DMS 273 (cell line): Measurements from ENCODE around the gene SURF2.
A peak's percentile ranks its signal among the peaks of the same experiment; 100 is the strongest.

Experiments used
- DNase-seq: peaks from one replicate; lab custom pipeline; 2025; ENCODE audit not compliant: unreplicated experiment; lab: John Stamatoyannopoulos, UW

The SURF2 gene

DNA sequence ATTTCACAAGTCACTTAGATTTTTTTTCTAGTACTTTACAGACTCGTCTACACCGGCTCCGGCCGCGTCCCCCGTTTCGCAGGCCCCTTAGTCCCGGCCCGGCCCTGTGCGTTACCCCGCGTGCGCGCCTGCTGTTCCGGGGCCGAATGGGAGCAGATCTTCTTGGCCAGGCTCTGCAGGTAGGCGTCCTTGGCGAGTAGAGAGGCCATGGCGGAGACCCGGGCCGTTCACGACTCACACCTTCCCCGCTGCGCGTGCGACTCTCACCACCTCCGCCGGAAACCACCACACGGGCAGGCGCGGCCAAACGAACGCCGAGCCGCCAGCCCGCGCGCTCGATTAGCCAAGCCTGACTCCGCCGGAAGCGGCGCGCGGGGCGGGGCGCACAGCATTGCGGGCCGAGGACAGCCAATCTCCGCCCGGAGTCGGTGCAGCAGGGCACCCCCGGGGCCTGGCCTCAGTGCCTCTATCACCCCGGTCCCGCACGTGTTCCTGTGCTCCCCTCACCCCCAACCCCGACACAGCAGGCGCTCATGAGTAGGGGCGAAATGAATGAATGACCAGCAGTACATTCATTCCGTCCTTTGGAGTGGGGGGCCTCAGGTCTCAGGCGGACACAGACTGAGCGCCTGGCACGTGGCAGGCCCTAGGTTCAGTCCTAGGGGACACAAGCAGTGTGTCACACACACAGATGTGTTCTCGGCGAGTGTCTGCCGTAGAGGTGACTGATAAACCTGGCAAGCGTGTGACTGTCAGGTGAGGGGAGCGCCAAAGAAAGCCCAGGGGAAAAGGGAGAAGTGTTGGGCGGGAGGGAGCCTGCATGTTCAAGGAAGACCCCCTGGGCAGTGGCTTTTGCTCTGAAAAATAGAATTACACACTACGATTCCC lies 20.2 kb upstream of the SURF2 start, which contains the start of gene SURF6:
TSS of gene SURF6 (minus strand) at position 265 of the 888 bp plus-strand sequence. CDS start at position 209, 56 bp downstream.
- peak; percentile 97 for DNase-seq

DNA sequence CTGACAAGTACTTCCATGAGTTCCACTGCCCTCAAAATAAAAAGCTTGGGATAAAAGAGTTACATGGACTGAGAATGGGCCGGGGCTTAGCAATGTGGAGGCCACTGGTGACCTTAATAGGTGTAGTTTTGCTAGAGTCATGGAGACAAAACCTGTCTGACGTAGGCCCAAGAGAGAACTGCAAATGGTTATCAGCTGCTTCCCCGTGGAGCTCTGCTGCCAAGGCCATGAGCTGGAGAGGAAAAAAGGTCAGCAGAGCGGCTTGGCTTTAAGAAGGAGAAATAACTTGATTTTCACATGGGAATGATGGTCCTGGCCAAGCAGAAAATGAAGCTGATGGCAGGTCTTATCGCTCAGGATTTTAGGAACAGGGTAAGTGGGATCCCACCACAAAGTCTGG lies 16.7 kb upstream of the SURF2 start:
- no peak for DNase-seq

DNA sequence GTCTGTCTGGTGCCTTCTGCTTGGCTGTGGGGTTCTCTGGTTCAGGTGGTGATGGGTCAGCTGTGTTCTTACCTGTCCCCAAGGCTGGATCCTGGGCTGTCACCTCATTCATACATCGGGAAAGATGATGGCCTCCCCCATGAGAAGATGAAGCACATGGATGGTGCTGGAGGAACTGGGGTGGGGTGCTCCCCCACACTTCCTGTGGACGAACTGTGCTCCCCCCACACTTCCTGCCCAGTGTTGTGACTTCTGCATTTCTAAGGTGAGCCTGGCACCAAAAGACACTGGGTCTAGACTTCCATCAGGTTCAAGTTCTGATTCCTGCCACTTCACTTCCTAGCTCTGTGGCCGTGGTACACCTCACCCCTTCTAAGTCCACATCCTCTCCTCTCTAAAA lies 16.1 kb upstream of the SURF2 start:
- DNase-seq = no peak

DNA sequence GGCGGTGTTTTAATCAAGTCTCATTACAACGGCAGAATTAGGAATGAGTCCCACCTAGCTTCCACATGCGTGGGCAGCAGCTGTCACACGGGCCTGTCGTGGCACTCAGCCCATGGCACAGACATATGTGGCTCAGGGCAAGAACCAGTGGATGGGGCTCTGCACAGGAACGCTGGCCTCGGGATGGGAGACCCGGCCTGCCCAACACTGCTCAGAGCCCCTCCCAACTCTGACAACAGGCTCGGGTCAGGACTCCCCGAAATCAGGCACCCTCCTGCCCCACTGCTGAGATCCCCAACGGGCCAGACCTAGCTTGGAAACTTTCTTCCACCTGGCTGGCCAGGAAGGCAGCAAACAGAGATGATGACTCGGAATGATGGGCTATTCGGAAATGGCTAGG lies 15.4 kb upstream of the SURF2 start:
- DNase-seq = no peak

DNA sequence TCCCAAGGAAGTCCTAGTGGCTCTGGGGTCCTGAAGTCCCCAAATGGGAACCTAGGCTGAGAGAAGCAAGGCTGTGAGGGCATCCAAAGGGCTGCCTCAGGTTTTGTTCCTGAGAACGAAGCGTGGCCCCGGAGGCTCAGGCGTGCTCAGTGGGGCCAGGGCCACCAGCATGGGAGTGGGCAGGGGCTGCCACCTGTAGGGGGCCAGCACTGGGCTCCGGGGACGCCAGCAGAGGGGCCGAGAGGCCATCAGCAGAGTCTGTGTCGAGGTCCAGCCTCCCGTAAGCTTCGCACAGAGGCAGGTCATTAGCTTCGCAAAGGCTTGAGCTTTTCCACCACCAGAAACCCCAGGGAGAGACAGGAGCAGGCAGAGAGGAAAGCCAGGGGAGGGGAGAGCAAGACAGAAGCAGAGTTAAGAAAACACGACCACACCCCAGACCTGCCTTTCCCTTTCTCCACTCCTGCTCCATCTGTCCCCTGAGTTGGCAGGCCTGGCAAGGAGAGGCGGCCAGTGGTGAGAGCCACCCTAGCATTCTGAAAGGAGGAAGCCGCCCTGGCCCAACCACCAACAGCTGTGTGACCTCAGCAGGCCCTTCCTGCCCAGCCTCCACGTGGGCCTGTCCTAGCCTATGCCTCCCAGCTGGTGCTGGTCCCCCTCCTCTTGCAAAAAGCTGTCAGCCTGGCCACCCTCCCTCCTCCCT lies 14.8 kb upstream of the SURF2 start:
- peak; percentile 53 for DNase-seq

DNA sequence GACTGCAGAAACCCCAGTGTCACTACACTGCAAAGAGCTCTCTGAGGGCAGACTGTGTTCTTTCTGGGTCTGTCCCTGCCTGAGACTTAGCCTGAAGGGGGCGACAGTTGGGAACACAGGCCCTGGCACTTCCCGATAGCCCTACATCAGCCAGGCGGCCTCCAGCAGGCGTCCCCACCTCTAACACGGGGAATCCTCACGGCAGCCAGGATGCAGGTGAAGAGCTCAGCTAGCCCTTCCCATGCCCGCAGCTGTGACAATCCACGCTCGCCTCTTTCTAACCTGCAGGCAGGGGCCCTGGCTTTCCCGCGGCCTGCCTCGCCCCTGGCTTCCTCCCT lies 14.3 kb upstream of the SURF2 start:
- DNase-seq = peak; percentile 53

DNA sequence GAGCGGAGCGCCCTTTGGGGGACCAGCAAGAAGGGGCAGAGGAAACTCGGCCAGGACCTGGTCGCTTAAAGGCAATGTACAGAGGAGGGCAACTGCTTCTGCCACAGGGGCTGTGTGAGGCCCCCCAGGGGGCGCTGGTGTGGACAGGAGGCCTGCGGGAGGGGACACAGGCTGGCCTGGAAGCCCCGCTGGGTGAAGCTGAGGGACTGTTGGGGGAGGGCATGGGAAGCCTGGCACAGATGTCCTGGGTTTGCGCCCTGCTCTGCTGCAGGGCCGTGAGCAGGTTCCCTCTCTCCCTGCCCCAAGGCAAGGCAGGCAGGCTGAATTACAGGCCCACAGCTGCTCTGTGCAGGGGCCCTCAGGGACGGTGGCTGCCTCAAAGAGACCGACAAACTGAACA lies 13.8 kb upstream of the SURF2 start:
- DNase-seq = peak; percentile 78

DNA sequence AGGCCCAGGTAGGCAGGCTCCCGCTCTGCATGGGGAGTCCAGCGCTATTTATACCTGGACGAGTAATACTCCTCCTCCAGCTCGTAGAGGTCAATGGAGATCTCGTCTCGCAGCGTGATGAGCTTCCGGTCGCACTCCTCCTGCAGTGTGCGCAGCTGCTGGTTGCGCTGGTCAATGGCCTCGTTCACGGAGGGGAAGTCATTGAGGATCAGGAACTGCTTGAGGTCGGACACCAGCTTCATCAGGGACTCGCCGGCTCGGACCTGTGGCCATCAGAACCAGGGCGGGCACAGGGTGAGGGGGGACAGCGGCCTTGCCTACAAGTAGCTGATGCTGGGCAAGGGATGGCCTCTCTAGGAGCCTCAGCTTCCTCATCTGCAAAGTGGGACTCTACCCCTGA lies 12.3 kb upstream of the SURF2 start:
- no peak for DNase-seq

DNA sequence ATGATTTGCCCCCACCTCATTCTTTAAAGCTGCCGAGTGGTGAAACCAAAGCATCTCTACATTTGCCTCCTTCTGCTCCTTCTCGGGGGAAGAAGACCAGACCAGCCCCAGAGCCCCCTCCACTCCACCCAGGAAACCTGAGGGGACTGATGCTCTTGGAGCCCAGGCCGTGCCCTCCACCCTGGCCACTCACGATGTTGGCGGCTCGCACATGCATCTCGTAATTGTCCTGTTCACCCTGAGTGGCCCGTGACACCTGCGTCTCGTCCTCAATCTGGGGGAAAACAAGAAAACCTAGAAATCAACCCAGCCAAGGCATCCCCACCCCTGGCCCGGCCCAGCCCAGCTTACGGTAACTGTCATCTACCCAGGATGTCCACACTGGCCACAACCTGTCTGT lies 11.4 kb upstream of the SURF2 start:
- no peak for DNase-seq

DNA sequence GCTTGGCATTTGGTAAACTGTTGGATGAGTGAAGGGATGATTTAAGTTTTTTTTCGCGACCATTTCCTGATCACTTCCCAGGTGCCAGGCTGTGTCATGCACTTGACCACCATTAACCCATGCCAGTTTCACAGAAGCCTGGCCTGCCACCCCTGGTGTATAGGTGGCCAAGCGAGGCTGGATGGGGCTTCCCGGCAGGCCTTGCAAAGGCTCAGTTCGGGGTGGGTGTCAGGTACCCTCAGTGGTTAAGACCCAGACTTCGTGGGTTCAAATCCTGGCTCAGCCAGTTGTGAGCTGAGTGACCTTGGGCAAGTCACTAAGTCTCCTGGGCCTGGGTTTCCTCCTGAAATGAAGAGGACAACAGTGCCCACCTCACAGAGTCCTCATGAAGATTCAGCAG lies 10.8 kb upstream of the SURF2 start:
- no peak for DNase-seq

DNA sequence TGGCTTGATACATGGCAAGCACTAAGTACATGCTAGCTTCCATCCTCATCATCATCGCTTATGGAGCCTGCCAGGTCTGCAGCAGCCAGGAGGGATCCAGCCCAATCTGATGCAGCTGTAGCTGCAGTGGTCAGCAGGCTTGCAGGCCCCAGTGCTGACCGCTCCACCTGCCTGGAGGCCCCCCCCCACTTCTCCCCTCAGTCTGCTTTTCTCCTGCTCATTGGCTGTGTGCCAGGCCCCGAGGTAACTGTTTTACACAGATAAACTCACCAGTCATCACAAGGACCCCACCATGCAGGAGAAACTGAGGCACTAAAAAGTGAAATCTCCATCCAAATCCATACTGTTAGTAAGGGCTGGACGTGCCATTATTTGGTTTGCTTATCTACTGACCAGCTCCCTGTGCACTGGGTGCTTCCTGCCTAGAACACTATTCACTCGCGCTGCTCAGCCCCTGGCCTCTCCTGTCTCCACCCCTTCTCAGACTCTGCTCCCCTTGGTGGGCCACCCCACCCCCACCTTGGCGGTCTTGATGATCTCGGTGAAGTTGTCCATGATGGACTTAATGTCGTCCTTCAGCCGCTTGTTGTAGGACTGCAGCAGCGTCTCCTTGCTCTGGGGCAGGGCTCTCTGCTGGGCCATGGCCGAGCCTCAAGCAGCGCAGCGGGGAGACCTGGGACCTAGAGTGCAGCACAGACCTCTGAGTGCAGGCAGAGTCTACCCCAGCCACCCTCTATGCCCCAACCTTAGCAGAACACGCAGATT lies 10.1 kb upstream of the SURF2 start:
- no peak for DNase-seq

DNA sequence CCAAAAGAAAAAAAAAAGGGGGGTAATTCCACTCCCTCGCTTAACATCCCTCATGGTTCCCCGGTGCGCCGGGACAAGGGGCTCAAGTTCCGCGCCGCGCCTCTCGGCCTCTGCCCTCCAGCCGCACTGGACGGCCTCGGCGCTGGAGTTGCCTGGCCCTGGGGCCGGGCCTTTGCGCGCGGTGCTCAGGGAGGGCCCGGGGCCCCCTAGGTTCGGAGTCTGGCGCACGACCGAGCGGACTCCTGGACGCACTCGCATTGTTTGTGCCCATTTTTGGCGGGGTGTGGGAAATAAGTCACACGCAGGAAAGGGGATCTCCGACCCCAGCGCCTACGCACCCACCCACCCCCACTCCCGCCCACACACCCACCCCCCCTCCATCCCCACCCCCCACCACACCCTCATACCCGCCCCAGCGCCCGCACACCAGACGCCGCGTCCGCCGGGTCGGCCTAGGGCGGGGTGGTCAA lies 8.8 kb upstream of the SURF2 start:
- peak; percentile 66 for DNase-seq

DNA sequence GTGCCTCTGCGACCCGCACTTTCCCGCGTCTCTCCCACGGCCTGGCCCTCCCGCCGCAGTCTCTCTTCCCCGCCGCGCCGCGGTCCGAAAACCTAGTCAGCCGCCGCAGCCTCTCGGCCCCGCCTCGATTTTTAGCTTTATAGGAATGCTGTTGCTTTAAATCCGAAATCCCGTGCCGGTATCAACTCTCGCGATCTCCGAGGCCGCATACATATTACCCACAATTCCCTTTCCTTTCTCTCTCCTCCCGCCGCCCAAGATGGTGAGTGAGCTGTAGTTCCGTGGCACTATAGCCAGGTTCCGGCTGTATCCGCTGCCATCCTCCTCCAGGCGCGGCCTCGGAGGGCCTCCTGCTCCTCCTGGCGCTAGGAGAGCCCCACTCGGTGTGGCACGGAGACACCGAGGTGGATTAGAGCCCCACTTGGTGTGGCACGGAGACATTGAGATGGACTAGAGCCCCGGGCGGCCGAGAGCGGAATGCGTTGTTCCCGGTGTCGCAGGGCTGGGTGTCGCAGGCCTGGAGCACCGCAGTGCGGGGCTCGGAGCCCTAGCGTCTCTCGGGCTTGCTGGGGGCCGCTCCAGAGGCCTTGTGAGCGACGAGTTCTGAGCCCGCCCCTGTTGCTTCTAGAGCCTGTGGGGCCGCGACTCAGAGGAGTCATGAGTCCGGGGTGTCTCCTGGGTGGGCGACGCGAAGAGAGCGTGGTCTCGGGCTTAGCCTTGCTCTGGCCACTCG lies 8.2 kb upstream of the SURF2 start, which contains the start of the genes MED22 and RPL7A:
TSS of gene MED22 (minus strand) at position 147 of the 733 bp plus-strand sequence. CDS start 1,469 bp downstream, outside the sequence.
TSS of gene RPL7A (plus strand) at position 234 of the 733 bp plus-strand sequence. CDS start at position 260, 26 bp downstream.
- DNase-seq = peak; percentile 97

DNA sequence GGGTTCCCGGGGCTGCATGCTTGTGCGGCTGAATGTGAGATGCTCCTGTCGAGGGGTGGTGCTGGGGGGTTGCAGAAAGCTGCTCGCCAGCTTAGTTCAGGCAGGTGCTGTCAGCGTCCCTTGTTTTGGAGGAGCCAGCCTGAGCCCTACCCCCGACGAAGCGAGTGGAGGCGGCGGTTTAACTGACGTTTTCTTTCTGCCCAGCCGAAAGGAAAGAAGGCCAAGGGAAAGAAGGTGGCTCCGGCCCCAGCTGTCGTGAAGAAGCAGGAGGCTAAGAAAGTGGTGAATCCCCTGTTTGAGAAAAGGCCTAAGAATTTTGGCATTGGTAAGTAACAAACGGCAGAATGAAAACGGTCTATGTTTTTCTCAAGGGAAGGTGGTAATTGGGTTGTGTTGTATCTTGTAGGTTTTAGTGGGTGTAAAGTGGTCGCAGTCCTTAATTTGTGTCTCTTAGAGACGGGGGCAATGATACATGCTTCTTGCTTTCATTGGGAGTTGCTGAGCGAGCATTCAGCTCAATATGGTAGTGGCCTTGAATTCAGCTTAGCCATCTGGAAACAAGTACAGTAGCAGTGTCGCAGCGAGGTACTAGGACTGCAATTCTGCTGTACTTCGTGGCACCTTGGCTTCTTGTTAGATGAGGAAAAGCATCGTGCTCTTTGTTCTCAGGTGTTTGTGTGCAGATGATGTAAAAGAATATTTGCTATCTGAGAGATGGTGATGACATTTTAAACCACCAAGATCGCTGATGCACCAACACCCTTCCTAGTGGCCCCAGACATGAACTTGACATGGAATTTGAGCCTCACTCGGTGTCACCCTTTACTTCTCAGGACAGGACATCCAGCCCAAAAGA lies 7.4 kb upstream of the SURF2 start:
- no peak for DNase-seq

DNA sequence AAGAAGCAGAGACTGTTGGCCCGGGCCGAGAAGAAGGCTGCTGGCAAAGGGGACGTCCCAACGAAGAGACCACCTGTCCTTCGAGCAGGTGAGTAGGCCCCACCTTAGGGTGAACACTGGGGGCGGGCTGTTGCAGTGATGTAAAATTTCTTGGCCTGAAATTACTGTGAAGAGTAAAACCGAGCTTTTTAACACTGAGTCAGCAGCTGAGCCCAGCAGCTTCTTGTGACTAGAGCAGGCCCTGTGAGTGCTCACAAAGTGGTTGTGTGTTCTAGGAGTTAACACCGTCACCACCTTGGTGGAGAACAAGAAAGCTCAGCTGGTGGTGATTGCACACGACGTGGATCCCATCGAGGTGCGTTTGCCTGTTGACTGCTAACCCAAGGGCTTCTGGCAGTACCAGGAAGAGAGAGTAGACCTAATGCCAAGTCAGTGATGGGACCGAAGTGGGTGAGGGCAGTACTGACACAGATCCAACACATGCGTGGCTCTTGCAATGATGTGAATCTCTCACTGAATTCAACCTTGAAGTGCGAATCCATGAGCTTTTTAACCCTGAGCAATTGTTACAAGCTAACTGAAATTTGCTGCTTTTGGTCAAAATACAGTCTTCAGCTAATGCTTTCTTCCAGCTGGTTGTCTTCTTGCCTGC lies 6.3 kb upstream of the SURF2 start:
- no peak for DNase-seq

DNA sequence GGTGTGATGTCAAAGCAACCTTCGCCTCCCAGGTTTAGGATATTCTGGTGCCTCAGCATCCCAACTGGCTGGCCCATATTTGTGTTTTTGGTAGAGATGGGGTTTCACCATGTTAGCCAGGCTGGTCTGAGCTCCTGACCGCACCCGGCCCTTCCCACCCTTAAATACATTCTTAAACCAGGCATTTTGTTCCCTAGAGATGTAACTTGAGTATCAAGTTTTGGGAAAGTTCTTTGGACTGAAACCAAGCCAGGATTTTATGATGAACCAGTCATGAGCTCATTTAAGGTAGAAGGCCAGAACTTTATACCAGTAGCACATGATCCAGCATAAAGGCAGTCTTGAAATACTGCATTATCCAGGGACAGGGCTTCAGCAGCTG lies 4.8 kb upstream of the SURF2 start:
- peak; percentile 67 for DNase-seq

DNA sequence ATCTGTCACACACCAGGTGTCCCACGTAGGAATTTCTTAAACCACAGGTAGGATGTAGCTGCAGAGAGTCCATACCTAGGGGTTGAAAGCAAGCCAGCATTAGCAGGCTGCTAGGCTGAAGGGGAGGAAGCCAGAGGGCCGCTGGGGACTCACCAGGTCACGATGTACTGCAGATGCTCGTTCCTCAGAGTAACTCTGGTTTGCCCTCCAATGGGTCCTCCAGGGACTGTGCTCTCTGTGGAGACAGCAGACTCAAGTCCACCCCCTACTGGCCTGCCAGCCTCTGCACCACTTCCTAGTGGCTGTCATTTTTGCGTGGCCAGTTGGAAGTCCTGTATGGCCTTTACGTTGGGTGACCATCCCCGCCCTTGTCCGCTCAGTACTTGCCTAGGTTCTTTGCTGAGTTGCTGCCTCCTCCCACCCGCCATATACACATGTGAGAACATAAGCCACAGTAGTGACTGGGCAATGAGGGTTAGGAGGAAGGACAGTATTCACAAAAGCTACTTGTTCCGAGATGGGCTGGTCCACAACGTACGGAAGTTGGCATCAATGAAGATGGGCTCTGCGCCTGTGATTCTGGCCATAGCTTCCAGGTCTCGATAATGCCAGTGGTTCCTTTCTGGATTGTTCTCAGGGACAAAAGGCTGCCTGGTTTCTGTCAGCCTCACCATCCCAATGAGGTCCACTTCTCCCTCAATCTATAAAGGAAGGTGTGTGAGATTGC lies 4.3 kb upstream of the SURF2 start:
- DNase-seq = peak; percentile 86

DNA sequence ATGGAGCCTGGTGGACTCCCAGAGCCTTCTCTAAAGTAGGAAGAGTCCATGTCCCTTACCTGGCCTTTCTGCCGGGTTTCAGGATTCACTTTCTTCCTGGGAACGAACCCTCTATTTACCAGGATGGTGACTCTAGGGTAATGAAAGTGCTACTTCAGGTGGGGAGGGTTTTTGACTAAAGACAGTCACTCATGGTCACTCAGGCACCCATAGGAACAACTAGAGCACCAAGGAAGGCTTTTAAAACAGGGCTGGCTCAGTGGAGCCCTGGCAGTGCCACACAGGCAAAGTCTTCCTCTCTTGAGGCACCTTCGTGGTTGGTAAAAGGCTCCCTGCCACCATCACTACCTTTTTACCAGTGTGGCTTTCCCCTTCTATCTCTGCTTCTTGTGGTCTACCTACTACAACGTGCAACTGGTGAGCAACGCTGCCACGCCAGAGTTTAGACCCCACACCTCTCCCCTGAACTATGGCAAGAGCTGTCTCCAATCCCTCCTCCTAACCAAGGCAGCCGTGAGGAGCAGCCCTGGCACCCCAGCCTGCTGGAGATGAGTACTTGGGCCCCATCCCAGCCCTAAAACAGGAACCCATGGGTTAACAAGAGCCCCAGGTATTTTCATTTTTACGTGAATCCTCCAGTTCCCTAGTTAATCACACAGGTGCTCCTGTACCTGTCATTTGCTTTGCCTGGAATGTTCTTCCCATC lies 3.6 kb upstream of the SURF2 start:
- DNase-seq = peak; percentile 59
